ENCODE results near the gene SCPEP1. TPM values are rescaled to one million over a fixed set of nuclear protein-coding genes. Genes with fewer than 3 reads are reported as not detected.

SCPEP1 gene
- total RNA-seq, 3 donors from 2014 or later (not counting 1 experiment from before 2014, with no cell fraction given) = 28.7 to 37.2 (median 35.3) TPM

DNA sequence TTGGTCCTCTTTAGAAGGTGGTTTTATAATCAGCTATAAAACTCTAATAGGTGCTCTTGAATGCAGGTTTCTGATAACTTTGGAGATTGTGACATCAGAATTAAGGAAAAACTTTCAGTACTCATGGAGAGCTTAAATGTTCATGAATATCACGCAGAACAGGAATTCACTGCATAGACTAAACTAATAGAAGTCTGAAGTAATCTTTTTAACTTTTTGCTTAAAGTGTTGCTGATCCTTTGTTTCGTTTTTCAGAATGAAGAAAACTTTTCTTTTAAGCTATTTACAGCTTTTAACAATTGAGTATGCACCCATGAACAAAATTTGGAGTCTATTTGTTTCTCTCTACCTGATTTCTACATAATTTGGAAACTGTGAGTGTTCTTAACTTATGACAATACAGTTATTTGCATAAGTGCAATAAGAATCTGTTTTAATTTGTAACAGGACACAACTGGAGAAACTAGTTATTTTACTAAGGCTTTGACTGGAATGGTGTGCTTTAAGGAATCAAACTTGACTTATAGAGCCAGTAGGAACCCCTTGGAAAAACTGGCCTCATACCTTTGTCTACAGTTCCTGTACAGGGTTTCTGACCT, 47.1 kb upstream of the SCPEP1 start:
- no peak overlapping the region for H3K27ac Mint-ChIP-seq
- Histone ChIP-seq H3K27ac (ENCODE audit: low read length) (no peak overlapping the region), H3K36me3 (ENCODE audit: control insufficient read depth, insufficient read depth, low read length) (peaks cover 5% of the 10 kb centered on the region), H3K27me3 (ENCODE audit: control insufficient read depth, insufficient read depth, low read length) (no peaks in the 10 kb centered on the region), H3K4me1 (ENCODE audit: control insufficient read depth, insufficient read depth, low read length) (no peaks in the 10 kb centered on the region), H3K9me3 (ENCODE audit: control insufficient read depth, insufficient read depth, low read length) (no peaks in the 10 kb centered on the region), H3K4me3 (ENCODE audit: low read length) (no peak overlapping the region)
- H3K36me3 Mint-ChIP-seq = no peaks in the 10 kb centered on the region
- DNase-seq = no peak
- no peak overlapping the region for H3K4me3 Mint-ChIP-seq
- TF ChIP-seq, protein P1, sequence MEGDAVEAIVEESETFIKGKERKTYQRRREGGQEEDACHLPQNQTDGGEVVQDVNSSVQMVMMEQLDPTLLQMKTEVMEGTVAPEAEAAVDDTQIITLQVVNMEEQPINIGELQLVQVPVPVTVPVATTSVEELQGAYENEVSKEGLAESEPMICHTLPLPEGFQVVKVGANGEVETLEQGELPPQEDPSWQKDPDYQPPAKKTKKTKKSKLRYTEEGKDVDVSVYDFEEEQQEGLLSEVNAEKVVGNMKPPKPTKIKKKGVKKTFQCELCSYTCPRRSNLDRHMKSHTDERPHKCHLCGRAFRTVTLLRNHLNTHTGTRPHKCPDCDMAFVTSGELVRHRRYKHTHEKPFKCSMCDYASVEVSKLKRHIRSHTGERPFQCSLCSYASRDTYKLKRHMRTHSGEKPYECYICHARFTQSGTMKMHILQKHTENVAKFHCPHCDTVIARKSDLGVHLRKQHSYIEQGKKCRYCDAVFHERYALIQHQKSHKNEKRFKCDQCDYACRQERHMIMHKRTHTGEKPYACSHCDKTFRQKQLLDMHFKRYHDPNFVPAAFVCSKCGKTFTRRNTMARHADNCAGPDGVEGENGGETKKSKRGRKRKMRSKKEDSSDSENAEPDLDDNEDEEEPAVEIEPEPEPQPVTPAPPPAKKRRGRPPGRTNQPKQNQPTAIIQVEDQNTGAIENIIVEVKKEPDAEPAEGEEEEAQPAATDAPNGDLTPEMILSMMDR (IDR thresholded peaks at IDR 0.05) = no peak
- peaks cover 13% of the 10 kb centered on the region in 2 donors for H3K4me1 Mint-ChIP-seq
- H3K9me3 Mint-ChIP-seq = no peaks in the 10 kb centered on the region
- no peaks in the 10 kb centered on the region for H3K27me3 Mint-ChIP-seq (ENCODE audit: low read depth in 2 of 2)
- intact Hi-C loops (cut with micrococcal nuclease) = no loop called here
- ATAC-seq = no peak
- WGBS (ENCODE audit: insufficient coverage) = 86% methylated on average over 1 of the region's 2 CpGs

DNA sequence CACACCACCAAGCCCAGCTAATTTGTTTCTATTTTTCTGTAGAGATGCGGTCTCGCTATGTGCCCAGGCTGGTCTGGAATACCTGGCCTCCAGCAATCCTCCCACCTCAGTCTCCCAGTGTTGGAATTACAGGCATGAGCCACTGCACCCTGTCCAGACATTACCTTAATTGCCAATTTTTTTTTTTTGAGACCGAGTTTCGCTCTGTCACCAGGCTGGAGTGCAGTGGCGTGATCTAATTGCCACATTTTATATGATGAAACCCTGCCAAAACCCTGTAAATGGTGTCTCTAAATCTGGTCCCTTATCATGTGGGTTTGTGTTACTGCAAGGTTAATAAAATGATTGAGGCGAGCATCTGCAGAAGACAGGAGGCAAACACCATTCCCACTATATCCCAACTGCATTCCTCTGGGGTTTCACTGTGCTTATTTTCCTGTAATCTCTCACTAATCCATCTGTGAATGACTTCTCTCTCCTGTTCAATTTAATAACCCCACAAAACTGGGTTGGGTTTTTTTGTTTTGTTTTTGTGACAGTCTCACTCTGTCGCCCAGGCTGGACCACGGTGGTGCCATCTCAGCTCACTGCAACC, 44.7 kb upstream of the SCPEP1 start:
- Histone ChIP-seq H3K27me3 (ENCODE audit: control insufficient read depth, insufficient read depth, low read length) (no peaks in the 10 kb centered on the region), H3K36me3 (ENCODE audit: control insufficient read depth, insufficient read depth, low read length) (peaks cover 20% of the 10 kb centered on the region), H3K9me3 (ENCODE audit: control insufficient read depth, insufficient read depth, low read length) (no peaks in the 10 kb centered on the region), H3K4me3 (ENCODE audit: low read length) (no peak overlapping the region), H3K4me1 (ENCODE audit: control insufficient read depth, insufficient read depth, low read length) (no peaks in the 10 kb centered on the region), H3K27ac (ENCODE audit: low read length) (no peak overlapping the region)
- no peak for ATAC-seq
- Mint-ChIP-seq H3K4me1 (peaks cover 13% of the 10 kb centered on the region in 2 donors), H3K4me3 (no peak overlapping the region), H3K36me3 (peaks cover 16% of the 10 kb centered on the region), H3K27me3 (ENCODE audit: low read depth in 2 of 2) (no peaks in the 10 kb centered on the region), H3K27ac (no peak overlapping the region), H3K9me3 (no peaks in the 10 kb centered on the region)
- intact Hi-C loops (cut with micrococcal nuclease) = no loop called here
- DNase-seq = no peak
- 97% methylated on average over 8 of the region's 8 CpGs for WGBS (ENCODE audit: insufficient coverage)
- TF ChIP-seq, protein P1 (IDR thresholded peaks at IDR 0.05) = no peak

DNA sequence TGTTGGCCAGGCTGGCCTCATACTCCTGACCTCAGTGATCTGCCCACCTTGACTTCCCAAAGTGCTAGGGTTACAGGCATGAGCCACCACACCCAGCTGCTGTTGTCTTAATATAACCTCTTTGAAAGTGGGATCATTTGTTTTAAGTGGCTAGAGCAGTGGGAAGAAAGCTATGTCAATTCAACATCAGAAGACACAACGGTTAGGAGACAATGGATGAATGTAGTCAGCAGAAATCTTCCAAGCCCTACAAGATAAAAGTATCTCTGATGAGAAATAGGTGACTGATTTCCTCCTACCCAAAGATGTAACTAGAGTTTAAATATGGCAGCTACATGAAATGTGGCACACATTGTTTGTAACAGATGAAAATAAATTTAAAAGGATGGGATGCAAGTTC, 44.1 kb upstream of the SCPEP1 start:
- no peak overlapping the region for H3K4me3 ChIP-seq (ENCODE audit: low read length)
- no peaks in the 10 kb centered on the region for H3K4me1 ChIP-seq (ENCODE audit: control insufficient read depth, insufficient read depth, low read length)
- H3K9me3 ChIP-seq (ENCODE audit: control insufficient read depth, insufficient read depth, low read length) = no peaks in the 10 kb centered on the region
- no peaks in the 10 kb centered on the region for H3K27me3 Mint-ChIP-seq (ENCODE audit: low read depth in 2 of 2)
- ATAC-seq (peak in 1 of 3 donors; percentile 22), DNase-seq (no peak)
- intact Hi-C loops (cut with micrococcal nuclease) = no loop called here
- H3K27me3 ChIP-seq (ENCODE audit: control insufficient read depth, insufficient read depth, low read length) = no peaks in the 10 kb centered on the region
- H3K4me1 Mint-ChIP-seq = peaks cover 13% of the 10 kb centered on the region in 2 donors
- peaks cover 24% of the 10 kb centered on the region for H3K36me3 ChIP-seq (ENCODE audit: control insufficient read depth, insufficient read depth, low read length)
- H3K9me3 Mint-ChIP-seq = no peaks in the 10 kb centered on the region
- WGBS (ENCODE audit: insufficient coverage) = no CpG with 5 or more reads among the region's 1 CpG
- H3K27ac Mint-ChIP-seq = peak overlapping the region; percentile 46 to 50
- TF ChIP-seq, protein P1 (IDR thresholded peaks at IDR 0.05) = no peak
- no peak overlapping the region for H3K27ac ChIP-seq (ENCODE audit: low read length)
- peaks cover 18% of the 10 kb centered on the region for H3K36me3 Mint-ChIP-seq
- H3K4me3 Mint-ChIP-seq = peak overlapping the region; percentile 14
